ENCODE measurements around the gene GPR87.

The GPR87 gene

GRCh38 chr3:151315846-151316245 is 774 bp downstream of the GPR87 start:
- DNase-seq (ENCODE audit: low read depth, low spot score) = no peak

DNA sequence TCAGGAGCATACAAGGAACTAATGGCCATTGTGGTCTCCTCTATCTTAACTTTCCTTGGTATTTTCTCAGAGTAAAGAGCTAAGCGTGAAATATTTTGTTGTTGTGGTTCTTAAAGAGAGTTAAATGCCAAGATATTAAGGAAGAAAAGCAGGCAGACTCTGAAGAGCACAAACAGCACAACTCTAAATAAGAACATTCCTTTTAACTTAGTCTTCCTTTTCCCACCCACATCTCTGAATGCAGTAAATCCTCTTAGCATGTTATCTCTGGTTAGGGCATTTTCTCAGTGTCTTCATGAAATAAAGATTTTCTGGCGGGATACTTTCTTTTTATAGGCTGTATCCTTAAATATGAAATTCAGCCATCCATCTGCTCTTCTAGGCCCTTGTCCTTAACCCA is 1.5 kb downstream of the GPR87 start:
- no peak for DNase-seq (ENCODE audit: low read depth, low spot score)

DNA sequence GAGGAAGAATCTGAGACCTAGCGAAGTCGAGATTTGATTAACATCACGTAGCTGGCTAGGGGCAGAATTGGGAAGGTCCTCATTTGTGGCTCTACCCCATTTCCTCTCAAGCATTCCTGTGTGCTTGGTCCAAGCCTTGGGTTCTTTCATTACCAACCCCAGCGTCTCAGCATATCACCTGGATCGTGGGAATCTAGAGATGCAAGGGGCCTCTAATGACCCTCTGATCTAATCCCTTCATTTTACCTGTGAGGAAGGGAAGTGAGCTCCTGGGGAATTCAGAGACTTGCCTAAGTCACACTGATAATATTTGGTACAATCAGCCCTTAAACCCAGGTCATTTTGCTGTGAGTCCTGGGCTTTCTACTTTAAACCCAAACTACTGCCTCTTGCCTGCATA is 2.0 kb downstream of the GPR87 start:
- no peak for DNase-seq (ENCODE audit: low read depth, low spot score)

DNA sequence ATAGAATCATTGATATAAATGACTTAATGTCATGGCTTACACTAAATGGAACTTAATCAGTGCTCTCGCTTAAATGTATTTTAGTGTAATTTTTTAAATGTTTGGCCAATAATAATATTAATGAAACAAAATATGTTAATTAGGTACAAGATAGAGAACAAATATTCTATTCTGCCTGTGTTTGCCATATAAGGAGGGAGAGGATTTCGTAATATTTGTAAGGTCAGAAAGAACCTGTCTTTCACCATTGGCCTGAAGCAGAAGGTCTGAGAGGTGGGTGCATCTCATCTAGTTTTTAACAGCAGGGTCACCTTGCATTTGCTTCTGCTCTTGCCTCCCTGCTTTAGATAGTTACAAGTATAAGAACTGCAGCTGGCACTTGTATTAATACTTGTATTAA is 2.5 kb downstream of the GPR87 start:
- DNase-seq (ENCODE audit: low read depth, low spot score) = no peak

GRCh38 chr3:151312972-151313371 is 3.6 kb downstream of the GPR87 start:
- DNase-seq (ENCODE audit: low read depth, low spot score) = no peak

GRCh38 chr3:151309566-151309965 is 7.1 kb downstream of the GPR87 start:
- no peak for DNase-seq (ENCODE audit: low read depth, low spot score)

GRCh38 chr3:151307583-151308488 is 8.8 kb downstream of the GPR87 start:
- no peak for DNase-seq (ENCODE audit: low read depth, low spot score)

DNA sequence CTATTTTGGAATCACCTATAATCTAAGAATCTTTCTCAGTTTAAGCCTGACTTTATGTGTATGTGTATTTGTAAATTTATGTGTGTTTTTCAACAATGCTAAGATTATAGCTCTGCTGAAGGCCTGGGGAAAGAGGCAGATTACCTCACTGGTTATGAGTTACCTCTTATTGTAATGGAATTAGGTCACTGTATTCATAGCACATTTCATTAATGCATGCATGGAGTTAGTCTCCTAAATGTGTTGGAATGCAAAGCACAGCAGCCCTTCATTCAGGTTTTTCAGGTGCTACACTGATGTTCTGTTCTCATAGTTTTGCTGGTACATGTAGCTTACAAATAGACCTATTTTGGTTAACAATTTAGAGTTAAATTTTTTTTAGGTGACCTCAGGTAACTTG is 9.5 kb downstream of the GPR87 start:
- no peak for DNase-seq (ENCODE audit: low read depth, low spot score)

GRCh38 chr3:151306168-151306810 is 10.3 kb downstream of the GPR87 start:
- DNase-seq (ENCODE audit: low read depth, low spot score) = no peak

- DNase-seq (ENCODE audit: low read depth, low spot score) = no peak
Measured at GRCh38 chr3:151305775-151306151, 10.9 kb downstream of the GPR87 start.

GRCh38 chr3:151305060-151305774 is 11.4 kb downstream of the GPR87 start:
- DNase-seq (ENCODE audit: low read depth, low spot score) = peak; percentile 86

GRCh38 chr3:151303751-151304150 is 12.9 kb downstream of the GPR87 start:
- no peak for DNase-seq (ENCODE audit: low read depth, low spot score)

DNA sequence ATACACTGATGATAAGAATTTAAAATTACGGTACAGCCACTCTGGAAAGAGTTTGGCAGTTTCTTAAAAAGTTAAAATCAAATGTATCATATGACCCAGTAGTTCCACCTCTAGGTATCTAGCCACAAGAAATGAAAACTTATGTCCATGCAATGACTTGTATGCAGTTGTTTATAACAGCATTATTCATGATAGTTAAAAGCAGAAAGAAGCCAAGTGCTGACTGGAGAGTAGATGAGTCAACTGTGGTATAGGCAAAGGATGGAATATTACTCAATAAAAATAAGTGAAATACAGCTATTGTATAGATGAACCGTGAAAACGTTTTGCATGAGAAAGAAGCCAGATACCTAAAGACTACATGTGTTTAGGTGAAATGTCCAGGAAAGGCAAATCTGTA is 14.8 kb downstream of the GPR87 start:
- no peak for DNase-seq (ENCODE audit: low read depth, low spot score)

DNA sequence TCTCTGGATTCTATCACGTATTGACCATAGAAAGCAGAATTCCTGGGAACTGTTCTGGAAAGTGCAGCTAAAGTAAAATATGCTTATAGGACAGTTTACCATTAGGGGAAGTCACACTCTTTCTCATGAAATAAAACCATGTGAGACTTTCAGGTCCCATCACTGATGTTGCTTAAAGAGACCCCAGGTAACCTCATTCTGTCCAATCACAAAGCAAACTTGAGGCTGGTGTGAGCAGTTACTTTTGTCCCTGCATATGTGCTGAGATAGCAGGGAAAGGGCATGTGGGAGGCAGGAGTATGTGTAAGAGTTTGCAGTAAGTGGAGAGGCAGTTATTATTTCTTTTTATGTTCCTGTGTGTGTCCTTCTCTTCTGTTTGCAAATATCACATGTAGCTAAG is 16.1 kb downstream of the GPR87 start:
- DNase-seq (ENCODE audit: low read depth, low spot score) = no peak

GRCh38 chr3:151299006-151299405 is 17.6 kb downstream of the GPR87 start:
- no peak for DNase-seq (ENCODE audit: low read depth, low spot score)

DNA sequence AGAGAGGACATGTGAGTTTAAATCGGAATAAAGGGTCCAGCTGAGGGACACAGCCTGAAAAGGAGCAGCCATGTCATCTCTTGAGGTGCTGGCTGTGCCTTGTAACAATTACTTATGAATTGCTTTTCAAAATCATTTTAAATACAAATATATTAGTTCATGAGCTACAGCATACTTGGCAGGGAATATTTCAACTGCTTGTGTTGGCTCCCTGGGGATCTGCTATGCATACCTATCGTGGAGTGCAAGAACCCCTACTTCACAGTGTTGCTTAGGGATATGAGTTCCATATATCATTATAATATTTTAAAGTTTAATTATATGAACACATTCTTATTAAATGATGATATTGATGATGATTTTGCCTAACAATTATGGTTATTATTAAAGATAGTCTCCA is 19.2 kb downstream of the GPR87 start:
- no peak for DNase-seq (ENCODE audit: low read depth, low spot score)

DNA sequence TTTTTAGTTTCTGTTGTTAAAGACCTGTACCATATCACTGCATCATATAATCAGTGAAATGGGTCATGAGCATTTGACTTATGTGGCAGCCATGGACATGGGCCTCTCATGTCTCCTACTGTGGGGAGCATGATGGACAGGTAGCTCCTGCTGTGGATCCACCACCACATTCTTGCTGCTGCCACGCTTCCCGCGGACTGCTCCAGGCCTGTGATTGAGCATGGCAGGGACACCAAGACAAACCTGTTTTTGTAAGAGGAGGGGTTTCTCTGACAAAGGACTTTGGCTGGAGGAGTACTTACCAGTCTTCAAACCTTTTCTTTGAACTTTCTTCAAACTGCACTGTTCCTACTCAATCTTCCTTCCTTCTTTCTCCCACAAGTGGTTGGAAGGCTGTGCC is 20.4 kb downstream of the GPR87 start:
- no peak for DNase-seq (ENCODE audit: low read depth, low spot score)

DNA sequence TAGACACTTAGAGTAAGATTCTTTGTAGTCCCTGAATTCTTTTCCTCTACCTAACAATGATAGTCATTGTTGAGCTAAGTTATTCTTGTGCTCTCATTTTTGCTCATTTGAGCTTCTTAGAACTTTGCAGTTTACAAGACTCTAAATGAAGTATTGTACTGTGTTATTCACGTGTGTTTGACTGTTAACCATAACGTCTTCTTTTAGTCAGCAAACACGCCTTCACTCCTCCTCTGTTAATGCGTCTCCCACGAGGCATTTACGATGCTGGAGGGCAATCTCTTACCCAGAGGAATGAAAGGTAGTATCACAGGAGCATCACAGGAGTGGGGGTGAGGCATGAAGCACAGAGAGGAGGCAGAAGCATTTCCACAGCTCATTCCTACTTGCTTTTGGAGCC is 23.5 kb downstream of the GPR87 start:
- no peak for DNase-seq (ENCODE audit: low read depth, low spot score)

DNA sequence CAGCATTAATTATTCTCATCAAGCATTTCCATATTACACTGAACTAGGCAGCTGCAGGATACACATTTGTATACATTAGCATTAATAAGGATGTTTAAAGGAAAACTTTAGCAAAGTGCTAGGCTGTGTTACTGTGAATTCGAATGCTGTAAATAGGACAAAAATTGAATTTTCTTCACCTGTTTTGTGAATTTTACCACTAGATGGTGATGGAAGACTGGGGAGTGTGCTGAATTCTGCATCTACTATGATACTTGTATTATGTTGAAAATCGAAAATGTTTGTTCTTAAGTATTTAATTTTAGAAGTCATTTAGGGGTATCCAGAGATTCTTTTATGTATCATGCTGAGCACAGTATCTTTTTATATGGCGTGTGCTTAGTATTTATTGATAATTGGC is 25.9 kb downstream of the GPR87 start:
- no peak for DNase-seq (ENCODE audit: low read depth, low spot score)

- DNase-seq (ENCODE audit: low read depth, low spot score) = no peak
Measured at GRCh38 chr3:151289445-151289844, 27.2 kb downstream of the GPR87 start.

DNA sequence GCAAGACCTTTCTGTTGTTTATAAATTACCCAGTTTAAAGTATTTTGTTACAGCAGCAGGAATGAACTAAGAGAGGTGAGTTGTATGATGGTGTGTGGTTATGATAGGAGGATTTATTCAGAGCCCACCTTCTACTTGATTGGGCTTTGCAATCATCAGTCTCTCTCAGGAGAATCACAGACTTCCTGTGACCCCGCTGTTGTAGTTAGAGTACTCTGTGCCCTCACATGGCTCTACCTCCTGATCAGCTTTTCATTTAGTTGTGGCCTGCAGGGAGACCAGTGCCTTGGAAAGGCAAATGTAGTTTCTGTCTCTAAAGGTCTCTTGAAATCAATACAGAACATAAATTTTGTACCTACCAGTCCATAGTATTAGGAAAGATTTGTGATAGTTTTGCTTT is 30.7 kb downstream of the GPR87 start:
- no peak for DNase-seq (ENCODE audit: low read depth, low spot score)

DNA sequence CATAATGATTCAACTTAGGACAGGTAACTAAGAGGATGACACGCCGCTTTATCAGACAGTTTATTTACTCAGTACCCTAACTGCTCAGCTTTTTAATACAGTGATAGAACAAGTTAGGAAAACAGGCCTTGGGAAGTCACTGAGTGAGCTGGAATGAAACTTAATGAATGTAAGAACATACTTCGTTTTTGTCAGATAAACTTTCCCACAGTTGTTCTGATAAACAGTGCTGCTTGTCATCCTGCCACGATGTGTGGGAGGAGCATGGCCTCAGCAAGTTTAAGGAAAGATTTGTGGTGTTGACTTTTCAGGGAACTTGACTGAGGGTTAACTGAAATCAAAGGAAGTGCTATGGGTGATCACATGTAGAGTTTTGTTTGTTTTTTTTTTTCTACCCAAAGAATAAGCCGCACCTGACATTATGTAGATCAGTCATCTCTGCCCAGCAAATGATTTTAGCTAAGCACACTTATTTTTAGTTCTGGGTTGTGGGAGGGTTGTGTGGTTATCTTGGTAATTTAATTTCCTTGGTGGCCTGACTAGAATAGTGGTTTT is 32.6 kb downstream of the GPR87 start:
- no peak for DNase-seq (ENCODE audit: low read depth, low spot score)
